SW480 (cell line): Measurements from ENCODE around the gene PRDM5.
"Not testable (repeated sequence)": the region's sequence is repeated elsewhere in the genome, so short reads cannot be mapped to it uniquely, and the experiment has no call there.

Source experiments
- DNase-seq: peaks from one replicate; pipeline ENCODE4 v3.0.0-alpha.2; 2016; ENCODE audit warnings: low spot score

The PRDM5 gene

GRCh38 chr4:120753854-120754253 lies 168.7 kb downstream of the PRDM5 start:
- no peak for DNase-seq

- DNase-seq: no peak
These were observed 172.4 kb downstream of the PRDM5 start for GRCh38 chr4:120750152-120750525.

GRCh38 chr4:120749445-120750151 lies 172.9 kb downstream of the PRDM5 start:
- no peak for DNase-seq

- not testable (repeated sequence) for DNase-seq
These were observed 180.9 kb downstream of the PRDM5 start for GRCh38 chr4:120741636-120742035.

- DNase-seq: no peak
These were observed 186.2 kb downstream of the PRDM5 start for GRCh38 chr4:120736312-120736711.

- DNase-seq: no peak
These were observed 188.6 kb downstream of the PRDM5 start for GRCh38 chr4:120733968-120734367.

GRCh38 chr4:120733054-120733453 lies 189.5 kb downstream of the PRDM5 start:
- no peak for DNase-seq

GRCh38 chr4:120731561-120731960 lies 191.0 kb downstream of the PRDM5 start:
- no peak for DNase-seq

- DNase-seq: no peak
These were observed 191.7 kb downstream of the PRDM5 start for GRCh38 chr4:120730777-120731320.

GRCh38 chr4:120728892-120729675 lies 193.4 kb downstream of the PRDM5 start:
- no peak for DNase-seq

GRCh38 chr4:120725639-120726580 lies 196.6 kb downstream of the PRDM5 start:
- DNase-seq: no peak

GRCh38 chr4:120724656-120725055 lies 197.9 kb downstream of the PRDM5 start:
- no peak for DNase-seq

GRCh38 chr4:120723986-120724385 lies 198.5 kb downstream of the PRDM5 start:
- DNase-seq: no peak

- no peak for DNase-seq
These were observed 199.4 kb downstream of the PRDM5 start for GRCh38 chr4:120723105-120723504.

- no peak for DNase-seq
These were observed 199.9 kb downstream of the PRDM5 start for GRCh38 chr4:120722655-120723054.

- no peak for DNase-seq
These were observed 202.1 kb downstream of the PRDM5 start for GRCh38 chr4:120720354-120720934.

GRCh38 chr4:120718979-120719566 lies 203.5 kb downstream of the PRDM5 start:
- peak; percentile 11 for DNase-seq

- DNase-seq: no peak
These were observed 206.2 kb downstream of the PRDM5 start for GRCh38 chr4:120716346-120716745.

GRCh38 chr4:120714417-120715010 lies 208.0 kb downstream of the PRDM5 start:
- DNase-seq: no peak

- DNase-seq: no peak
These were observed 212.5 kb downstream of the PRDM5 start for GRCh38 chr4:120709991-120710390.

GRCh38 chr4:120704538-120704937 lies 218.0 kb downstream of the PRDM5 start:
- no peak for DNase-seq
